ENCODE measurements around the gene FGB. TPM values are rescaled to one million over a fixed set of nuclear protein-coding genes. Genes with fewer than 3 reads are reported as not detected.

FGB gene
- total and polyA plus RNA-seq, 9 of the 15 experiments (the other 6 are each of a cell fraction or from before 2014, with no cell fraction given): 0.07 to 1.9 (median 0.13) TPM; not detected in 6

- DNase-seq (ENCODE audit: extremely low read depth in 1 of 4, low spot score in 3 of 4) (no peak), FAIRE-seq (no peak), ATAC-seq (no peak)
- H3K4me3 ChIP-seq: no peak overlapping the region
- H3K9ac ChIP-seq (ENCODE audit: insufficient read depth in 1 of 2, low read depth in 2 of 2, low read length in 2 of 2): no peak overlapping the region
- no peak overlapping the region for H3K4me2 ChIP-seq (ENCODE audit: insufficient read depth, low read length)
- H3K9me3 ChIP-seq (replicated peaks; ENCODE audit: control insufficient read depth, insufficient read depth, low read depth, low read length): no peaks in the 10 kb centered on the region
- 0% methylated on average over 6 of the region's 6 CpGs for WGBS (ENCODE audit: insufficient coverage, low coverage, missing lambda C conversion rate)
- no peaks in the 10 kb centered on the region for H3K36me3 ChIP-seq (ENCODE audit: control insufficient read depth, insufficient read depth, low read length)
- H2AFZ ChIP-seq (ENCODE audit: low read depth, low read length): no peak overlapping the region
- H3K27me3 ChIP-seq (ENCODE audit: control insufficient read depth in 2 of 2, insufficient read depth in 2 of 2, low read length in 2 of 2): no peaks in the 10 kb centered on the region
- no peaks in the 10 kb centered on the region for H3K4me1 ChIP-seq (replicated peaks in 1 of 2; ENCODE audit: control insufficient read depth in 2 of 2, insufficient read depth in 2 of 2, low read length in 2 of 2)
- no peaks in the 10 kb centered on the region for H4K20me1 ChIP-seq (replicated peaks; ENCODE audit: control insufficient read depth, insufficient read depth, low read length)
- ChIA-PET CTCF (ENCODE audit: low intra/inter-chr PET ratio) (no interaction called here), POLR2A (interaction anchor here (0.8 kb wide), 1 partner anchor 8 kb away, joined by 3 read pairs; no protein-coding TSS in a partner anchor)
- intact Hi-C loops (cut with micrococcal nuclease) (no loop called here), in situ Hi-C loops (cut with MboI) (no loop called here)
- H3K9me1 ChIP-seq (ENCODE audit: control insufficient read depth, insufficient read depth, low read length): no peaks in the 10 kb centered on the region
- no peaks in the 10 kb centered on the region for H3K79me2 ChIP-seq (ENCODE audit: control insufficient read depth, insufficient read depth, low read length)
- no TSS peak for BruUV-seq (replicated peaks)
- no peak overlapping the region for H3K27ac ChIP-seq (ENCODE audit: extremely low read depth, low read depth, low read length)
- TF ChIP-seq SMAD4 (CRISPR knock-in tag; conservative IDR thresholded peaks at IDR 0.05) (no peak), POU5F1 (IDR thresholded peaks at IDR 0.05; ENCODE audit: borderline replicate concordance, low read depth, low read length, partially characterized antibody) (no peak), CC2D1A (IDR thresholded peaks at IDR 0.05) (no peak), TEAD4 (IDR thresholded peaks at IDR 0.05; ENCODE audit: low read length) (no peak), TEAD4 (CRISPR knock-in tag; IDR thresholded peaks at IDR 0.05; ENCODE audit: borderline replicate concordance) (no peak), ZNF140 (CRISPR knock-in tag; IDR thresholded peaks at IDR 0.05) (no peak), ZNF311 (CRISPR knock-in tag; IDR thresholded peaks at IDR 0.05) (no peak), E2F5 (CRISPR knock-in tag; IDR thresholded peaks at IDR 0.05) (no peak), SUPT5H (IDR thresholded peaks at IDR 0.05) (no peak), ZNF512 (tag; IDR thresholded peaks at IDR 0.05) (no peak), FOXK2 (conservative IDR thresholded peaks at IDR 0.05 in 1 of 2, IDR thresholded peaks at IDR 0.05 in 1 of 2; ENCODE audit: low read depth in 2 of 2) (no peak), BRD4 (IDR thresholded peaks at IDR 0.05) (no peak), KHSRP (IDR thresholded peaks at IDR 0.05) (no peak), ZNF740 (CRISPR knock-in tag; IDR thresholded peaks at IDR 0.05) (no peak), ZNF740 (tag; IDR thresholded peaks at IDR 0.05) (no peak), NFRKB (IDR thresholded peaks at IDR 0.05; ENCODE audit: low read depth) (no peak), MCM2 (IDR thresholded peaks at IDR 0.05; ENCODE audit: low read depth) (no peak), CEBPG (CRISPR knock-in tag; IDR thresholded peaks at IDR 0.05) (no peak), CEBPG (tag; conservative IDR thresholded peaks at IDR 0.05 in 1 of 2, IDR thresholded peaks at IDR 0.05 in 1 of 2) (no peak), C11orf30 (IDR thresholded peaks at IDR 0.05; ENCODE audit: low read depth) (no peak)
Observed at GRCh38 chr4:154606728-154607723, 44.2 kb downstream of the FGB start.

All from K562 (cell line).